Caco-2 (cell line): ENCODE measurements around the gene ARAP1. TPM values are rescaled to one million over a fixed set of nuclear protein-coding genes. Genes with fewer than 3 reads are reported as not detected.
A peak's percentile ranks its signal among the peaks of the same experiment; 100 is the strongest.

Experiments used
- BruUV-seq: library from RNA; stranded (reverse); fragments of 400-500 nt; replicated peaks from 2 replicates; lab custom pipeline; 2021; lab: Mats Ljungman, UMichigan
- CTCF ChIA-PET: fragments of 300-600 bp; sonication (Branson Sonifier 250); formaldehyde crosslinking; loops from one replicate; lab custom pipeline; 2022; ENCODE audit warnings: antibody characterized with exemption; lab: Charles Lee
- POLR2A ChIA-PET: fragments of 300-600 bp; sonication (Branson Sonifier 250); formaldehyde crosslinking; loops from one replicate; lab custom pipeline; 2022; ENCODE audit warnings: antibody characterized with exemption; lab: Charles Lee
- DNase-seq, 2 experiments: peaks; one replicate each; pipeline versions ENCODE4 v3.0.0 to v3.0.0-alpha.2; 2020 to 2022
- H3K27me3 ChIP-seq: replicated peaks from 2 replicates; pipeline ENCODE4 v1.6.0; 2011; ENCODE audit warnings: low read length; ENCODE audit not compliant: control insufficient read depth, insufficient read depth
- H3K36me3 ChIP-seq: 2 replicates; pipeline ENCODE4 v1.5.1; 2011; ENCODE audit warnings: low read length; ENCODE audit not compliant: control insufficient read depth, insufficient read depth
- H3K4me1 ChIP-seq: fragments of 250-450 bp; sonication (Bioruptor Pico); 2 replicates; pipeline ENCODE4 v1.5.1; 2020; ENCODE audit warnings: mild to moderate bottlenecking
- H3K4me3 ChIP-seq: 2 replicates; pipeline ENCODE4 v1.5.1; 2011; ENCODE audit warnings: low read depth, mild to moderate bottlenecking, control low read depth, low read length
- H3K9me3 ChIP-seq: fragments of 250-450 bp; sonication (Bioruptor Pico); 2 replicates; pipeline ENCODE4 v1.5.1; 2020; ENCODE audit warnings: mild to moderate bottlenecking, moderate library complexity
- H3K27ac Mint-ChIP-seq: one replicate; pipeline ENCODE4 v1.8.0; 2022; ENCODE audit warnings: mixed read lengths; ENCODE audit not compliant: unreplicated experiment
- H3K27me3 Mint-ChIP-seq: one replicate; pipeline ENCODE4 v1.8.0; 2022; ENCODE audit warnings: mixed read lengths; ENCODE audit not compliant: insufficient read depth, unreplicated experiment
- H3K36me3 Mint-ChIP-seq: one replicate; pipeline ENCODE4 v1.8.0; 2022; ENCODE audit warnings: mild to moderate bottlenecking, mixed read lengths; ENCODE audit not compliant: insufficient read depth, unreplicated experiment
- H3K4me1 Mint-ChIP-seq: one replicate; pipeline ENCODE4 v1.8.0; 2022; ENCODE audit warnings: low read depth, mixed read lengths; ENCODE audit not compliant: unreplicated experiment
- H3K4me3 Mint-ChIP-seq: one replicate; pipeline ENCODE4 v1.8.0; 2022; ENCODE audit warnings: mild to moderate bottlenecking, moderate library complexity, mixed read lengths; ENCODE audit not compliant: unreplicated experiment
- H3K9me3 Mint-ChIP-seq: one replicate; pipeline ENCODE4 v1.8.0; 2022; ENCODE audit warnings: mixed read lengths; ENCODE audit not compliant: unreplicated experiment
- CTCF ChIP-seq, 2 experiments: fragments of 200-600 bp in 1 of 2; IDR thresholded peaks; 1 replicate in 1 of 2; 2 replicates in 1 of 2; pipeline versions ENCODE4 v1.5.1 to v1.8.0; 2011 to 2022; ENCODE audit warnings: antibody characterized with exemption in 1 of 2, control low read depth in 1 of 2, inconsistent platforms in 1 of 2, low read depth in 1 of 2, low read length in 1 of 2, mild to moderate bottlenecking in 1 of 2, moderate library complexity in 1 of 2; ENCODE audit not compliant: insufficient read depth in 1 of 2, severe bottlenecking in 1 of 2, unreplicated experiment in 1 of 2
- intact Hi-C: fragments of 100-400 bp; cut with micrococcal nuclease; formaldehyde crosslinking; loops from one replicate; pipeline ENCODE4 v1.10.0; 2022; ENCODE audit not compliant: unreplicated experiment
- total RNA-seq: library from RNA; stranded (reverse); gene quantifications from 2 replicates; pipeline ENCODE4 v1.2.3, GENCODE V29; 2022

ARAP1 gene
- total RNA-seq, 1 experiment from 2014 or later = 87.1 TPM

GRCh38 chr11:72775288-72776110 is 23.3 kb upstream of the ARAP1 start:
- Histone ChIP-seq H3K4me3 (no peak overlapping the region), H3K36me3 (peaks cover 43% of the 10 kb centered on the region), H3K27me3 (no peaks in the 10 kb centered on the region), H3K4me1 (peaks cover 49% of the 10 kb centered on the region), H3K9me3 (no peaks in the 10 kb centered on the region)
- no peak for DNase-seq
- CTCF ChIA-PET = interaction anchor here (1.4 to 7.9 kb wide), 3 partner anchors 11 to 37 kb away, joined by 3 to 74 read pairs (median 13); partner anchors contain the start of gene STARD10
- Mint-ChIP-seq H3K36me3 (peaks cover 52% of the 10 kb centered on the region), H3K27ac (peak overlapping the region; percentile 37), H3K9me3 (no peaks in the 10 kb centered on the region), H3K27me3 (no peaks in the 10 kb centered on the region), H3K4me1 (peaks cover 60% of the 10 kb centered on the region), H3K4me3 (no peak overlapping the region)
- intact Hi-C loops = loop anchor here (5.0 kb wide), 1 partner anchor 37 kb away; the partner anchor contains the start of gene ATG16L2
- POLR2A ChIA-PET = interaction anchor here (0.6 to 4.2 kb wide), 3 partner anchors 11 to 50 kb away, joined by 3 to 33 read pairs (median 3); no protein-coding TSS in a partner anchor
- no peak for TF ChIP-seq CTCF (IDR thresholded peaks at IDR 0.05; ENCODE audit: insufficient read depth in 1 of 2, low read depth in 1 of 2, low read length in 1 of 2, severe bottlenecking in 1 of 2, unreplicated experiment in 1 of 2)
- BruUV-seq = no TSS peak

- BruUV-seq = no TSS peak
- no peaks in the 10 kb centered on the region for H3K9me3 Mint-ChIP-seq
- DNase-seq = peak in 1 of 2 experiments; percentile 38
- H3K4me1 Mint-ChIP-seq = peaks cover 54% of the 10 kb centered on the region
- no peak overlapping the region for H3K4me3 ChIP-seq
- no peaks in the 10 kb centered on the region for H3K27me3 ChIP-seq
- no peaks in the 10 kb centered on the region for H3K27me3 Mint-ChIP-seq
- H3K27ac Mint-ChIP-seq = no peak overlapping the region
- H3K9me3 ChIP-seq = no peaks in the 10 kb centered on the region
- CTCF ChIA-PET = interaction anchor here (1.4 to 1.6 kb wide), 2 partner anchors 38 to 71 kb away, joined by 3 read pairs; no protein-coding TSS in a partner anchor
- intact Hi-C loops = no loop called here
- TF ChIP-seq CTCF (IDR thresholded peaks at IDR 0.05; ENCODE audit: insufficient read depth in 1 of 2, low read depth in 1 of 2, low read length in 1 of 2, severe bottlenecking in 1 of 2, unreplicated experiment in 1 of 2) = no peak
- H3K36me3 Mint-ChIP-seq = peaks cover 51% of the 10 kb centered on the region
- no peak overlapping the region for H3K4me3 Mint-ChIP-seq
- H3K36me3 ChIP-seq = peaks cover 37% of the 10 kb centered on the region
- peaks cover 39% of the 10 kb centered on the region for H3K4me1 ChIP-seq
- POLR2A ChIA-PET = interaction anchor here (4.2 kb wide), 1 partner anchor 12 kb away, joined by 33 read pairs; no protein-coding TSS in a partner anchor
These were observed 22.3 kb upstream of the ARAP1 start for GRCh38 chr11:72774499-72774898.

- no peak for DNase-seq
- intact Hi-C loops = no loop called here
- Histone ChIP-seq H3K4me3 (no peak overlapping the region), H3K4me1 (peaks cover 31% of the 10 kb centered on the region), H3K27me3 (no peaks in the 10 kb centered on the region), H3K36me3 (peaks cover 36% of the 10 kb centered on the region), H3K9me3 (no peaks in the 10 kb centered on the region)
- ChIA-PET POLR2A (no interaction called here), CTCF (interaction anchor here (0.8 to 1.6 kb wide), 3 partner anchors 13 to 70 kb away, joined by 3 to 6 read pairs (median 3); partner anchors contain the start of gene STARD10)
- Mint-ChIP-seq H3K27me3 (no peaks in the 10 kb centered on the region), H3K4me1 (peaks cover 49% of the 10 kb centered on the region), H3K36me3 (peaks cover 45% of the 10 kb centered on the region), H3K9me3 (no peaks in the 10 kb centered on the region), H3K27ac (no peak overlapping the region), H3K4me3 (no peak overlapping the region)
- no peak for TF ChIP-seq CTCF (IDR thresholded peaks at IDR 0.05; ENCODE audit: insufficient read depth in 1 of 2, low read depth in 1 of 2, low read length in 1 of 2, severe bottlenecking in 1 of 2, unreplicated experiment in 1 of 2)
- no TSS peak for BruUV-seq
These were observed 21.5 kb upstream of the ARAP1 start for GRCh38 chr11:72773696-72774095.
